GM12878 (cell line): ENCODE measurements around the gene LENG1.
A peak's percentile ranks its signal among the peaks of the same experiment; 100 is the strongest.

Experiments
- E2F8 ChIP-seq: fragments of 450-650 bp; IDR thresholded peaks from 2 replicates; pipeline ENCODE4 v1.6.1; 2018; ENCODE audit warnings: mild to moderate bottlenecking, low read depth, moderate library complexity; ENCODE audit not compliant: partially characterized antibody
- GABPA ChIP-seq: IDR thresholded peaks from 2 replicates; pipeline ENCODE4 v1.6.1; 2014; ENCODE audit warnings: antibody characterized with exemption, low read depth, mild to moderate bottlenecking, inconsistent platforms
- PBX3 ChIP-seq: IDR thresholded peaks from 2 replicates; pipeline ENCODE4 v1.6.1; 2011; ENCODE audit warnings: mild to moderate bottlenecking, low read depth, low read length, moderate library complexity; ENCODE audit not compliant: insufficient replicate concordance

GRCh38 chr19:54114340-54115108, 45.0 kb downstream of the LENG1 start:
- peak; percentile 61; the same call in 1 of the 2 replicates for TF ChIP-seq GABPA
- no peak for TF ChIP-seq PBX3
- TF ChIP-seq E2F8, result no peak
